ENCODE results near the gene TBC1D22A. TPM values are rescaled to one million over a fixed set of nuclear protein-coding genes. Genes with fewer than 3 reads are reported as not detected.

Gene TBC1D22A
- polyA plus RNA-seq, 1 donor from 2014 or later: 9.3 TPM

GRCh38 chr22:47065756-47066615 lies 303.5 kb downstream of the TBC1D22A start:
- Histone ChIP-seq H3K9me3 (ENCODE audit: low read length) (no peaks in the 10 kb centered on the region), H3K9me2 (ENCODE audit: insufficient read depth, low read length) (no peaks in the 10 kb centered on the region), H3K27me3 (ENCODE audit: insufficient read depth, low read depth, low read length) (no peaks in the 10 kb centered on the region), H3K79me2 (replicated peaks; ENCODE audit: insufficient read depth, low read length) (no peaks in the 10 kb centered on the region), H3K27ac (ENCODE audit: low read length) (no peak overlapping the region), H3F3A (ENCODE audit: insufficient read depth, low read length, poor library complexity, severe bottlenecking) (no peaks in the 10 kb centered on the region), H3K4me3 (ENCODE audit: low read length) (no peak overlapping the region), H3K4me2 (ENCODE audit: low read length) (no peak overlapping the region), H4K20me1 (ENCODE audit: insufficient read depth) (no peaks in the 10 kb centered on the region), H3K36me3 (ENCODE audit: insufficient read depth, low read length) (no peaks in the 10 kb centered on the region), H3K9ac (ENCODE audit: low read length) (no peak overlapping the region), H2AFZ (ENCODE audit: low read depth, low read length) (no peak overlapping the region)
- TF ChIP-seq RAD21 (conservative IDR thresholded peaks at IDR 0.05) (no peak), TAF1 (IDR thresholded peaks at IDR 0.05; ENCODE audit: low read depth) (no peak), EP300 (conservative IDR thresholded peaks at IDR 0.05; ENCODE audit: poor library complexity, severe bottlenecking) (no peak), CTCF (IDR thresholded peaks at IDR 0.05; ENCODE audit: poor library complexity, severe bottlenecking) (no peak)
- TF ChIP-seq, protein P1, sequence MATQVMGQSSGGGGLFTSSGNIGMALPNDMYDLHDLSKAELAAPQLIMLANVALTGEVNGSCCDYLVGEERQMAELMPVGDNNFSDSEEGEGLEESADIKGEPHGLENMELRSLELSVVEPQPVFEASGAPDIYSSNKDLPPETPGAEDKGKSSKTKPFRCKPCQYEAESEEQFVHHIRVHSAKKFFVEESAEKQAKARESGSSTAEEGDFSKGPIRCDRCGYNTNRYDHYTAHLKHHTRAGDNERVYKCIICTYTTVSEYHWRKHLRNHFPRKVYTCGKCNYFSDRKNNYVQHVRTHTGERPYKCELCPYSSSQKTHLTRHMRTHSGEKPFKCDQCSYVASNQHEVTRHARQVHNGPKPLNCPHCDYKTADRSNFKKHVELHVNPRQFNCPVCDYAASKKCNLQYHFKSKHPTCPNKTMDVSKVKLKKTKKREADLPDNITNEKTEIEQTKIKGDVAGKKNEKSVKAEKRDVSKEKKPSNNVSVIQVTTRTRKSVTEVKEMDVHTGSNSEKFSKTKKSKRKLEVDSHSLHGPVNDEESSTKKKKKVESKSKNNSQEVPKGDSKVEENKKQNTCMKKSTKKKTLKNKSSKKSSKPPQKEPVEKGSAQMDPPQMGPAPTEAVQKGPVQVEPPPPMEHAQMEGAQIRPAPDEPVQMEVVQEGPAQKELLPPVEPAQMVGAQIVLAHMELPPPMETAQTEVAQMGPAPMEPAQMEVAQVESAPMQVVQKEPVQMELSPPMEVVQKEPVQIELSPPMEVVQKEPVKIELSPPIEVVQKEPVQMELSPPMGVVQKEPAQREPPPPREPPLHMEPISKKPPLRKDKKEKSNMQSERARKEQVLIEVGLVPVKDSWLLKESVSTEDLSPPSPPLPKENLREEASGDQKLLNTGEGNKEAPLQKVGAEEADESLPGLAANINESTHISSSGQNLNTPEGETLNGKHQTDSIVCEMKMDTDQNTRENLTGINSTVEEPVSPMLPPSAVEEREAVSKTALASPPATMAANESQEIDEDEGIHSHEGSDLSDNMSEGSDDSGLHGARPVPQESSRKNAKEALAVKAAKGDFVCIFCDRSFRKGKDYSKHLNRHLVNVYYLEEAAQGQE (IDR thresholded peaks at IDR 0.05; ENCODE audit: borderline replicate concordance): no peak

DNA sequence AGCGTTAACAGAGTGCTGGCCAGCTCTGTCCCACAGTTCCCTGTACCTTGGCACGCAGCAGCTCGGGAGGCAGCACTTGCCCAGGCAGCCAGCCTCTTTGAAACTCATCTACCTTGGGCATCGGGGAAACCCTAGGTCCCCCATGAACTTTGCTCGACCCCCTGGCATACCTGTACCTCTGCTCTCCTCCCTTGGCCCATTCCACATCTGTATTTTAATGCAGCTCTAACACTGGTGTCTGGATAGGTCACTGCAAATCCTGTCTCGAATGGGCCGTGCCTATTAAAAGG lies 304.1 kb downstream of the TBC1D22A start:
- H3K36me3 ChIP-seq (ENCODE audit: insufficient read depth, low read length): no peaks in the 10 kb centered on the region
- H3F3A ChIP-seq (ENCODE audit: insufficient read depth, low read length, poor library complexity, severe bottlenecking): no peaks in the 10 kb centered on the region
- H4K20me1 ChIP-seq (ENCODE audit: insufficient read depth): no peaks in the 10 kb centered on the region
- no peak overlapping the region for H3K27ac ChIP-seq (ENCODE audit: low read length)
- no peak for TF ChIP-seq SMC3 (conservative IDR thresholded peaks at IDR 0.05; ENCODE audit: poor library complexity)
- TF ChIP-seq EP300 (conservative IDR thresholded peaks at IDR 0.05; ENCODE audit: poor library complexity, severe bottlenecking): no peak
- TF ChIP-seq RAD21 (conservative IDR thresholded peaks at IDR 0.05): no peak
- TF ChIP-seq EZH2 (IDR thresholded peaks at IDR 0.05; ENCODE audit: borderline replicate concordance, insufficient read depth, low read length, poor library complexity, severe bottlenecking): no peak
- TF ChIP-seq MXI1 (conservative IDR thresholded peaks at IDR 0.05; ENCODE audit: poor library complexity, severe bottlenecking): no peak
- TF ChIP-seq POLR2AphosphoS5 (IDR thresholded peaks at IDR 0.05): no peak
- no peak overlapping the region for H3K4me2 ChIP-seq (ENCODE audit: low read length)
- H3K9me3 ChIP-seq (ENCODE audit: low read length): no peaks in the 10 kb centered on the region
- no peaks in the 10 kb centered on the region for H3K27me3 ChIP-seq (ENCODE audit: insufficient read depth, low read depth, low read length)
- H3K9me2 ChIP-seq (ENCODE audit: insufficient read depth, low read length): no peaks in the 10 kb centered on the region
- no peak overlapping the region for H2AFZ ChIP-seq (ENCODE audit: low read depth, low read length)
- no peaks in the 10 kb centered on the region for H3K79me2 ChIP-seq (replicated peaks; ENCODE audit: insufficient read depth, low read length)
- H3K9ac ChIP-seq (ENCODE audit: low read length): no peak overlapping the region
- H3K4me3 ChIP-seq (ENCODE audit: low read length): no peak overlapping the region
